ENCODE measurements around the gene ITPK1. TPM values are rescaled to one million over a fixed set of nuclear protein-coding genes. Genes with fewer than 3 reads are reported as not detected.
A peak's percentile ranks its signal among the peaks of the same experiment; 100 is the strongest.

ITPK1 gene
- total and polyA plus RNA-seq, 2 experiments from 2014 or later: 35.9 to 101 TPM

DNA sequence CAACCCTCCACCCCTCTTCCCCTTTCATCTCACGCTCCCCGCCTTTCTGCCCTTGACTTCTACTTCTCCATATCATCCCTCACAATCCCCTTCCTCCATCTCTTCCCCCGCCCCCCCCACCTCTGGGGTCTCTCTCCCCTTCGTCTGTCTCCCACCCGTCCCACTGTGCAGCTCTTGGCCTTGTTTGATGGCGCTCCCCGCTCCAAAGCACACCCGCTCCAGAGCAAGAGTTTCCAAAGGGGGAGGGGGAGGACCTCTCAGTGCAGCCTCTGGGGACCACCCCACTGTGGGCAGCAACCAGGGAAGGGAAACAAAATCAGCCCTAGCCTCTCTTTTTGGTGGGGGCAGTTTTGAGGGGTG lies 192.0 kb downstream of the ITPK1 start:
- peak overlapping the region; percentile 67 for H3K4me3 ChIP-seq
- Mint-ChIP-seq H3K27me3 (ENCODE audit: insufficient read depth, low read depth, poor library complexity) (peaks cover 30% of the 10 kb centered on the region), H3K4me3 (peak overlapping the region; percentile 89), H3K4me1 (peaks cover 22% of the 10 kb centered on the region), H3K9me3 (peaks cover 4% of the 10 kb centered on the region; the same call in 2 of the 3 replicates), H3K36me3 (ENCODE audit: low read depth) (peaks cover 40% of the 10 kb centered on the region), H3K27ac (peak overlapping the region; percentile 74; the same call in 1 of the 2 replicates)
- no peak for TF ChIP-seq EZH2 (IDR thresholded peaks at IDR 0.05; ENCODE audit: low read depth, unreplicated experiment)
- TF ChIP-seq, protein P1, sequence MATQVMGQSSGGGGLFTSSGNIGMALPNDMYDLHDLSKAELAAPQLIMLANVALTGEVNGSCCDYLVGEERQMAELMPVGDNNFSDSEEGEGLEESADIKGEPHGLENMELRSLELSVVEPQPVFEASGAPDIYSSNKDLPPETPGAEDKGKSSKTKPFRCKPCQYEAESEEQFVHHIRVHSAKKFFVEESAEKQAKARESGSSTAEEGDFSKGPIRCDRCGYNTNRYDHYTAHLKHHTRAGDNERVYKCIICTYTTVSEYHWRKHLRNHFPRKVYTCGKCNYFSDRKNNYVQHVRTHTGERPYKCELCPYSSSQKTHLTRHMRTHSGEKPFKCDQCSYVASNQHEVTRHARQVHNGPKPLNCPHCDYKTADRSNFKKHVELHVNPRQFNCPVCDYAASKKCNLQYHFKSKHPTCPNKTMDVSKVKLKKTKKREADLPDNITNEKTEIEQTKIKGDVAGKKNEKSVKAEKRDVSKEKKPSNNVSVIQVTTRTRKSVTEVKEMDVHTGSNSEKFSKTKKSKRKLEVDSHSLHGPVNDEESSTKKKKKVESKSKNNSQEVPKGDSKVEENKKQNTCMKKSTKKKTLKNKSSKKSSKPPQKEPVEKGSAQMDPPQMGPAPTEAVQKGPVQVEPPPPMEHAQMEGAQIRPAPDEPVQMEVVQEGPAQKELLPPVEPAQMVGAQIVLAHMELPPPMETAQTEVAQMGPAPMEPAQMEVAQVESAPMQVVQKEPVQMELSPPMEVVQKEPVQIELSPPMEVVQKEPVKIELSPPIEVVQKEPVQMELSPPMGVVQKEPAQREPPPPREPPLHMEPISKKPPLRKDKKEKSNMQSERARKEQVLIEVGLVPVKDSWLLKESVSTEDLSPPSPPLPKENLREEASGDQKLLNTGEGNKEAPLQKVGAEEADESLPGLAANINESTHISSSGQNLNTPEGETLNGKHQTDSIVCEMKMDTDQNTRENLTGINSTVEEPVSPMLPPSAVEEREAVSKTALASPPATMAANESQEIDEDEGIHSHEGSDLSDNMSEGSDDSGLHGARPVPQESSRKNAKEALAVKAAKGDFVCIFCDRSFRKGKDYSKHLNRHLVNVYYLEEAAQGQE (IDR thresholded peaks at IDR 0.05; ENCODE audit: unreplicated experiment): no peak
- TF ChIP-seq, protein P2, sequence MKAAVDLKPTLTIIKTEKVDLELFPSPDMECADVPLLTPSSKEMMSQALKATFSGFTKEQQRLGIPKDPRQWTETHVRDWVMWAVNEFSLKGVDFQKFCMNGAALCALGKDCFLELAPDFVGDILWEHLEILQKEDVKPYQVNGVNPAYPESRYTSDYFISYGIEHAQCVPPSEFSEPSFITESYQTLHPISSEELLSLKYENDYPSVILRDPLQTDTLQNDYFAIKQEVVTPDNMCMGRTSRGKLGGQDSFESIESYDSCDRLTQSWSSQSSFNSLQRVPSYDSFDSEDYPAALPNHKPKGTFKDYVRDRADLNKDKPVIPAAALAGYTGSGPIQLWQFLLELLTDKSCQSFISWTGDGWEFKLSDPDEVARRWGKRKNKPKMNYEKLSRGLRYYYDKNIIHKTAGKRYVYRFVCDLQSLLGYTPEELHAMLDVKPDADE (IDR thresholded peaks at IDR 0.05): no peak
- no peaks in the 10 kb centered on the region for H3K79me2 ChIP-seq (replicated peaks; ENCODE audit: insufficient read depth)
- ATAC-seq (peak; percentile 8), DNase-seq (ENCODE audit: low spot score) (no peak)
- H3K36me3 ChIP-seq (ENCODE audit: insufficient read depth): no peaks in the 10 kb centered on the region
- no peaks in the 10 kb centered on the region for H3K9me2 ChIP-seq (ENCODE audit: insufficient read depth)
- H2AFZ ChIP-seq: peak overlapping the region; percentile 47; the same call in 1 of the 2 replicates
- no peak overlapping the region for H3K27ac ChIP-seq (ENCODE audit: low read depth)
- H3K27me3 ChIP-seq (ENCODE audit: insufficient read depth): peaks cover 15% of the 10 kb centered on the region
- no peaks in the 10 kb centered on the region for H4K20me1 ChIP-seq (replicated peaks; ENCODE audit: insufficient read depth)
- H3F3A ChIP-seq (replicated peaks; ENCODE audit: low read depth): 0 out of 2 replicates have a peak, but pooled peaks cover 2% of the 10 kb centered on the region
- peak overlapping the region; percentile 90 for H3K4me2 ChIP-seq
- H3K4me1 ChIP-seq (ENCODE audit: insufficient read depth): peaks cover 10% of the 10 kb centered on the region; the same call in 1 of the 2 replicates

DNA sequence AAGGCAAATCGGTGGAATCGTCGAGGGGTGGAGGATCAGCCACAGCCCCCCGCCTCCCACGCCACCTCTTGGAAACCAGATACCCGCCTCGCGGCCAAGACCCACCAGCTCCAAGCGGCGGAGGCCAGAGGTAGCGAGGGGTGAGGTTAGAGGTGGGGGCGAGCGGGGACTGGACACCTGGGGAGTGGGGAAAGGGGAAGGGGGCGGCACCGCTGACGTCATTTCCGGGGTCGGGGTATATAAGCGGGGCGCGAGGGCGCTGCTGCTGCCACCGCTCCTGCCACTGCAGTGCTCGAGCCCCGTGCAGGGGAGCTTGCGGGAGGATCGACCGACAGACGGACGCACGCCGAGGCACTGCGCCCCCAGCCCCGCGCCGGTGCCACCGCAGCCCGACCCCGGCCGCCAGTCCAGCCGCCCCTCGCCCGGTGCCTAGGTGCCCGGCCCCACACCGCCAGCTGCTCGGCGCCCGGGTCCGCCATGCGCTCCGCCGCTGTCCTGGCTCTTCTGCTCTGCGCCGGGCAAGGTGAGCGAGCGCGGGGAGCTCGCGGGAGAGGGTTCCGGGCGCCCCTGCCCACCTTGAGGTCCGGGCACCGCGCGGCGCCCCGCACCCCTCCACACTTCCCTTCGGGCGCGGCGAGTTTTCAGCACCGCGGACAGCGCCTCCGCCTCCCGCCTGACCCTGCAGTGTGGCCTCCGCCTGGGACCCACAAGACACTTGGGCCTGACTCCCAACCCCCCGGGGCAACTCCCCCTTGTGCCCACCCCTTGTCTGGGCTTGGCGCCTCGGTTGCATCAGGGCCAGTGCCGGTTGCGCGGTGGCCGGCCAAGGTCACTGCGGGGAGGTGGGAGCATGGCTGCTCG lies 192.6 kb downstream of the ITPK1 start, which contains the start of gene CHGA:
CHGA (plus strand) TSS at position 268 of the 861 bp plus-strand sequence; CDS start at position 478, 210 bp downstream.
- H3K9me3 Mint-ChIP-seq: peaks cover 4% of the 10 kb centered on the region; the same call in 2 of the 3 replicates
- Histone ChIP-seq H3K79me2 (replicated peaks; ENCODE audit: insufficient read depth) (no peaks in the 10 kb centered on the region), H4K20me1 (replicated peaks; ENCODE audit: insufficient read depth) (no peaks in the 10 kb centered on the region), H3K4me3 (peak within 1 kb of the TSS; percentile 67), H3K27me3 (ENCODE audit: insufficient read depth) (peaks cover 15% of the 10 kb centered on the region), H3K27ac (ENCODE audit: low read depth) (no peak within 1 kb of the TSS), H3K4me1 (ENCODE audit: insufficient read depth) (peaks cover 10% of the 10 kb centered on the region; the same call in 1 of the 2 replicates), H3F3A (replicated peaks; ENCODE audit: low read depth) (0 out of 2 replicates have a peak, but pooled peaks cover 2% of the 10 kb centered on the region), H3K4me2 (peak within 1 kb of the TSS; percentile 90), H3K36me3 (ENCODE audit: insufficient read depth) (no peaks in the 10 kb centered on the region), H2AFZ (peak within 1 kb of the TSS; percentile 80), H3K9me2 (ENCODE audit: insufficient read depth) (no peaks in the 10 kb centered on the region)
- DNase-seq (ENCODE audit: low spot score) (peak; percentile 89), ATAC-seq (peak; percentile 89)
- H3K27ac Mint-ChIP-seq: peak within 1 kb of the TSS; percentile 74; the same call in 1 of the 2 replicates
- peaks cover 36% of the 10 kb centered on the region for H3K36me3 Mint-ChIP-seq (ENCODE audit: low read depth)
- peak within 1 kb of the TSS; percentile 89 for H3K4me3 Mint-ChIP-seq
- H3K27me3 Mint-ChIP-seq (ENCODE audit: insufficient read depth, low read depth, poor library complexity): peaks cover 30% of the 10 kb centered on the region
- peaks cover 22% of the 10 kb centered on the region for H3K4me1 Mint-ChIP-seq
- TF ChIP-seq JUNB (IDR thresholded peaks at IDR 0.05; ENCODE audit: unreplicated experiment) (no peak), ZNF331 (CRISPR knock-in tag; IDR thresholded peaks at IDR 0.05; ENCODE audit: low read depth) (no peak), ZNF114 (CRISPR knock-in tag; IDR thresholded peaks at IDR 0.05) (peak; percentile 82; the same call in 1 of the 2 replicates), POLR2AphosphoS5 (IDR thresholded peaks at IDR 0.05; ENCODE audit: low read depth) (peak; percentile 49; the same call in 1 of the 2 replicates)
- TF ChIP-seq, protein P2 (IDR thresholded peaks at IDR 0.05): peak; percentile 38; the same call in 1 of the 2 replicates

All from GM23338 (cell line).